Measurements from ENCODE around the gene ERMAP. TPM values are rescaled to one million over a fixed set of nuclear protein-coding genes. Genes with fewer than 3 reads are reported as not detected.
"Not testable (repeated sequence)": the region's sequence is repeated elsewhere in the genome, so short reads cannot be mapped to it uniquely, and the experiment has no call there.

Gene ERMAP
- total RNA-seq, 8 experiments from 2014 or later, result 4.3 to 17.2 (median 10.0) TPM

DNA sequence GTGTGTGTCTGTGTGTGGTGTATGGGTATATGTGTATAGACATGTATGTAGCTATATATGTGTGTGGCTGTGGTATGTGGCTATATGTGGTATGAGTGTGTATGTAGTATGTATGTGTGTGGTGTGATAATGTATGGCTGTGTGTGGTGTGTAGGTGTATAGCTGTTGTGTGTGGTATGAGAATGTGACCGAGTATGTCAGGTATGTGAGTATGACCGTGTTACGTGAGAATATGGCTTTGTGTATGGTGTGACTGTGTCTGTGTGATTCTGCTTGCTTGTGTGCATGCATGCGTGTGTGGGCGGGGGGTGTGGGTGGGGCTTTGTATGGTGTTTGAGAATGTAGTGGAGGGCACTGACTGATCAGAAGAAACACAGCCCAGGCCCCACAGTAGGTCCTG is 33.0 kb downstream of the ERMAP start:
- H3K4me3 ChIP-seq, result no peak overlapping the region
- in situ Hi-C loops (cut with MboI; ENCODE audit: low pct_unique_long_range_greater_than_20kb in 2 of 9, low sequenced_read_pairs in 9 of 9, unreplicated experiment in 9 of 9), result no loop called here
- no peak overlapping the region for H3K27ac ChIP-seq
- peaks cover 7 to 8% of the 10 kb centered on the region in 2 donors for H3K4me1 ChIP-seq (replicated peaks in 1 of 2)
- WGBS, 10 experiments, result 83 to 97% (median 86%) methylated on average over 1 to 5 of the region's 5 CpGs; no CpG with 5 or more reads in 4 of the 10 experiments
- no peak for ATAC-seq (replicated peaks in 6 of 8)

DNA sequence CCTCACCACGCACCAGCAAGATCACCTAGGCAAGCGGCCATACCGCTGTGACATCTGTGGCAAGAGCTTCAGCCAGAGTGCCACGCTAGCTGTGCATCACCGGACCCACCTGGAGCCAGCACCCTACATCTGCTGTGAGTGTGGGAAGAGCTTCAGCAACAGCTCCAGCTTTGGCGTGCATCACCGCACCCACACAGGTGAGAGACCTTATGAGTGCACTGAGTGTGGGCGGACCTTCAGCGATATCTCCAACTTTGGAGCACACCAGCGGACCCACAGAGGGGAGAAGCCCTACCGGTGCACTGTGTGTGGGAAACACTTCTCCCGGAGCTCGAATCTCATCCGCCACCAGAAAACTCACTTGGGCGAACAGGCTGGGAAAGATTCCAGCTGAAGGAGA is 34.5 kb downstream of the ERMAP start:
- no peak for ATAC-seq (replicated peaks in 6 of 8)
- Histone ChIP-seq H3K4me1 (replicated peaks in 1 of 2) (peaks cover 7 to 8% of the 10 kb centered on the region in 2 donors), H3K27ac (no peak overlapping the region), H3K4me3 (no peak overlapping the region)
- 80 to 100% (median 100%) methylated on average over 1 to 13 of the region's 15 CpGs; no CpG with 5 or more reads in 3 of the 10 experiments for WGBS, 10 experiments
- in situ Hi-C loops (cut with MboI; ENCODE audit: low pct_unique_long_range_greater_than_20kb in 2 of 9, low sequenced_read_pairs in 9 of 9, unreplicated experiment in 9 of 9), result no loop called here

DNA sequence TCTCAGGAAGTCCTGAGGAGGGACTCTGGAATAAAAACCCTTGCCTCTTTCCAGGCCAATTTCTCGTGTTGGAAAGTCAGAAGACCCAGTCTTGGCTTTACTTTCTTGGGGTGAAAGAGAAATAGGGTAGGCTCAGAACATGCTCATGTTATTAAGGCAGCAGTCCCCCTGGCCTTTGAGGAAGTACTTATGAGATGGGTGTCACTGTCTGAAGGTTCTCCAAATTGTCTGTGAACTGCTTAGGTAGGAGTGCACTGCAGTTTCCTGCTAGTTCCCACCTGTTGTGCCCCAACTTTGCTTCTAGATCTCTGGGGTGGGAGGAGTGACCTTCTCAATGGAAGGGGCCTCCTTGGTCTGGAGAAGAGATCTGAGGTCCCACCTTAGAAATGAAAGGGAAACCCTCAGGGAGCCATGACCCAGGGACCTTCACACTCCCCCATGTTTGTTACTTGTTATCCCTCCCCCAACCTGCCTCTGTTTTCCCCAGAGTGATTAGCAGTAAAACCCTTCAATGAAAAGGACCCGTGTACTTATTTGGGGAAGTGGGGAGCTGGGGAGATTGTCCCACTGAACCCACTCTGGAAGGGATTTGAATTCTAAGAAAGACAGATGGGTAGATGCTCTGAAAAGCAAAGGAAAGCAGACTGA is 35.2 kb downstream of the ERMAP start:
- Histone ChIP-seq H3K4me3 (no peak overlapping the region), H3K27ac (no peak overlapping the region), H3K4me1 (replicated peaks in 1 of 2) (peaks cover 7 to 8% of the 10 kb centered on the region in 2 donors)
- in situ Hi-C loops (cut with MboI; ENCODE audit: low pct_unique_long_range_greater_than_20kb in 2 of 9, low sequenced_read_pairs in 9 of 9, unreplicated experiment in 9 of 9), result no loop called here
- 86 to 100% (median 100%) methylated on average over 1 to 2 of the region's 2 CpGs; no CpG with 5 or more reads in 7 of the 10 experiments for WGBS, 10 experiments
- ATAC-seq (replicated peaks in 6 of 8), result no peak

DNA sequence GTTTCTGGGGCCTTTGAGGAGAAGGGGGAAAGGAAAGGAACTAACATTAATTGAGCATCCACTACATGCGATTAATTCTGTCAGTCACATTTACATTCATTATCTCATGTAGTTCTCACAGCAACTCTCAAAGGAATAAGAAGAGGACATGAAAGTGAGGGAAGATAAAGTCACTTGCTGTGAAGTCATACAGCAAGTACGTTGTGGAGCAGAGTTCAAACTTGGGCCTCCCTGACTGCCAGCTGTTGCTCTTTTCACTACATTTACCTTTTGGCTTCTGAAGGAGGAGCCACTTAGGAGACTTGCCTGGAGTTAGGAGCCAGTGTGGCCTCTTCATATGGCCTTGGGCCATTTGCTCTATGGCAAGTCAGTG is 35.7 kb downstream of the ERMAP start:
- in situ Hi-C loops (cut with MboI; ENCODE audit: low pct_unique_long_range_greater_than_20kb in 2 of 9, low sequenced_read_pairs in 9 of 9, unreplicated experiment in 9 of 9), result no loop called here
- 0 to 100% (median 50%) methylated on average over 1 to 2 of the region's 2 CpGs; no CpG with 5 or more reads in 1 of the 10 experiments for WGBS, 10 experiments
- no peak overlapping the region for H3K4me3 ChIP-seq
- H3K4me1 ChIP-seq (replicated peaks in 1 of 2), result peaks cover 3 to 4% of the 10 kb centered on the region in 2 donors
- H3K27ac ChIP-seq, result no peak overlapping the region
- ATAC-seq (replicated peaks in 6 of 8), result no peak

DNA sequence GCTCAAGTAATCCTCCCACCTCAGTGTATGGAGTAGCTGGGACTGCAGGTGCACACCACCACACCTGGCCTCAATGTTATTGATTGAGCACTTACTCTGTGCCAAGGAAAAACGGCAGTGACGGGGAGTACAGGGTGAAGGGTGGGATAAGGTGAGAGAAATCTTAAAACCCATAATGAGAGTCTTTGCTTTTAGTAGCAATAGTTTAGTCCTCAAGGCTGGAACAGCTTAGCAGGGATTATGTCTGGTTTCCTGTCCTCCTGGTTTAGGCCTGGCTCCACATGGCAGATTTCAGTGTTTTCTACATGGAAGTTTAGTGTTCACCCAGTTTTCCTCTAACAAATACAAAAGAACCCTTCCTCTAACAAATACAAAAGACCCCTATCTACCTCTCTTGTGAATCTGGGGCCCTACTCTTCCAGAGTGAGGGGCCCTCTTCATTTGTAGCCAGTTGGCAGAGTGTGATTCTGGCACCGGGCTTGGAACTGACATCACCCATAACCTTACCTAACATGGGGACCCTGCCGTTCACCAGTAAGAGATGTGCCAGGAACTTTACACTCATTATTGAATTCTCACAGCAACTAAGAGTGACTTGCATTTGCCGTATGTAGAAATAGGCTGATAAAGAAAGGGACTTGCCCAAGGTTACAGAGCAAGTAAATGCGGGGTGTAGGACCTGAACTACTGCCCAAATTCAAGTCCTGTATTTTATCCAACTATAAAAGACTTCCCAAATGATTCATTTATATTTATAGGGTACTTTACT is 36.4 kb downstream of the ERMAP start:
- Histone ChIP-seq H3K4me3 (no peak overlapping the region), H3K27ac (no peak overlapping the region), H3K4me1 (replicated peaks in 1 of 2) (no peaks in the 10 kb centered on the region)
- in situ Hi-C loops (cut with MboI; ENCODE audit: low pct_unique_long_range_greater_than_20kb in 2 of 9, low sequenced_read_pairs in 9 of 9, unreplicated experiment in 9 of 9), result no loop called here
- ATAC-seq (replicated peaks in 6 of 8), result no peak
- 50 to 97% (median 93%) methylated on average over 1 to 6 of the region's 6 CpGs; no CpG with 5 or more reads in 1 of the 10 experiments for WGBS, 10 experiments

DNA sequence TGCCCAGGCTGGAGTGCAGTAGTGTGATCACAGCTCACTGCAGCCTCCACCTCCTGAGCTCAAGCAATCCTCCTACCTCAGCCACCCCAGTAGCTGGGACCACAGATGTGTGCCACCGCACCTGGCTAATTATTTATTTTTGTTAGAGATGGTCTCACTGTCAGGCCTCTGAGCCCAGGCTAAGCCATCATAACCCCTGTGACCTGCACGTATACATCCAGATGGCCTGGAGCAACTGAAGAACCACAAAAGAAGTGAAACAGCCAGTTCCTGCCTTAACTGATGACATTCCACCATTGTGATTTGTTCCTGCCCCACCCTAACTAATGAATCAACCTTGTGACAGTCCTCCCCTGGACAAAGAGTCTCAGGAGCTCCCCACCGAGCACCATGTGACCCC is 39.6 kb downstream of the ERMAP start:
- not testable (repeated sequence) for ATAC-seq (replicated peaks in 6 of 8)

DNA sequence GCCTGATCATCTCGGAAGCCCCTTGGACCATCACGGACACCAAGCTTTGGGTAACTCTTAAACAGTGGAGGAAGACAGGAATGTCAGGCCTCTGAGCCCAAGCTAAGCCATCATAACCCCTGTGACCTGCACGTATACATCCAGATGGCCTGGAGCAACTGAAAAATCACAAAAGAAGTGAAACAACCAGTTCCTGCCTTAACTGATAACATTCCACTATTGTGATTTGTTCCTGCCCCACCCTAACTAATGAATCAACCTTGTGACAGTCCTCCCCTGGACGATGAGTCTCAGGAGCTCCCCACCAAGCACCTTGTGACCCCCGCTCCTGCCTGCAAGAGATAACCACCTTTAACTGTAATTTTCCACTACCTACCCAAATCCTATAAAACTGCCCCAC is 42.4 kb downstream of the ERMAP start:
- 52 to 100% (median 86%) methylated on average over 1 to 5 of the region's 5 CpGs; no CpG with 5 or more reads in 3 of the 10 experiments for WGBS, 10 experiments
- ATAC-seq (replicated peaks in 6 of 8); H3K4me1 ChIP-seq (replicated peaks in 1 of 2); H3K27ac ChIP-seq; in situ Hi-C loops (cut with MboI; ENCODE audit: low pct_unique_long_range_greater_than_20kb in 2 of 9, low sequenced_read_pairs in 9 of 9, unreplicated experiment in 9 of 9); H3K4me3 ChIP-seq: not testable (repeated sequence)

More for the DNA sequence above, 39.6 kb downstream of the ERMAP start:
- H3K4me3 ChIP-seq; in situ Hi-C loops (cut with MboI; ENCODE audit: low pct_unique_long_range_greater_than_20kb in 2 of 9, low sequenced_read_pairs in 9 of 9, unreplicated experiment in 9 of 9); H3K4me1 ChIP-seq (replicated peaks in 1 of 2); H3K27ac ChIP-seq: not testable (repeated sequence)
- WGBS, 10 experiments, result 92 to 100% (median 100%) methylated on average over 1 to 2 of the region's 3 CpGs; no CpG with 5 or more reads in 7 of the 10 experiments

DNA sequence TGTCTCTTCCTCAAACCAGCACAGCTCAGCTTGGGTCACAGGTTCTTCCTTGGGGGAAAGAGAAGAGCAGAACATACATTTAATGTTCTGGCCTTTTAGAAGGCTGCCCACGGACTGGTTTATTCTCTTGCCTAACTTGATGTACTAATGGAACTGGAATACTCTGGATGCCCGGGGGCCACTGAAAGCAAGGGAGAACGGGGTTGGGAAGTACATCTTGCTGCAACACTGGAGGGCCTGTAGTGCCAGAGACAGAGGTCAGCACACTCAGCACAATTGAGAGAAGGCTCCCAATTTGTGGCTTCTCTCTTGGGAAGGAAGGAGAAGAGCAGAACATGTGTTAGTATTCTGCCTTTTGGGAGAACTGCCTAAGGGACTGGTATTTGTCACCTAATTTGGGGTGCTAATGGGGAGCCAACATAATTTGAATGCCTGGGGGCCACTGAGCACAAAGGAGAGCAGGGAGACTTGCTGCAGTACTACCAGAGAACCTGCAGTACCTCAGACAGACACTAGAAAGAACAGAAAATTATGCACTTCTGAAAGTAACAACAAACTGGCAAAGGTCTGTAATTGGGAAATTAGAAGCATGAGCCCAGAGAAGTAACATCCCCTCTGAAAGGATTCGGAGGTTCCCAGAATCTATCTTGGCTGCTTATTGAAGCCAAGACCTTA is 43.6 kb downstream of the ERMAP start:
- ATAC-seq (replicated peaks in 6 of 8), result peak in 1 of 8 experiments; percentile 44

DNA sequence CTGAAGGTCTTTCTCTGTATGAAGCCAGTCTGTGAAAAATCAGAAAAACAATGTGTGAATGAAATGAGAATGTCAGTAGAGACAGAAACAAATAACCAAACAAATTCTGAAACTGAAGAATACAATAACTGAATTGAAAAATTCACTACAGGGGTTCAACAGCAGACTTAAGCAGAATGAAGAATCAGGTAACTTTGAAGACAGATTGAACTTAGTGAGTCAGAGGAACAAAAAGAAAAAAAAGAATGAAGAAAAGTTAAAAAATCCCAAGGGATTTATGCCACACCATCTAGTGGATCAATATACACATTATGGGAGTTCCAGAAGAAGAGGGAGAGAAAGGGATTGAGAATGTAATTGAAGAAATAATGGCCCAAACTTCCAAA is 44.1 kb downstream of the ERMAP start:
- Histone ChIP-seq H3K4me1 (replicated peaks in 1 of 2) (no peaks in the 10 kb centered on the region), H3K27ac (no peak overlapping the region), H3K4me3 (no peak overlapping the region)
- in situ Hi-C loops (cut with MboI; ENCODE audit: low pct_unique_long_range_greater_than_20kb in 2 of 9, low sequenced_read_pairs in 9 of 9, unreplicated experiment in 9 of 9), result no loop called here
- no peak for ATAC-seq (replicated peaks in 6 of 8)

More for the DNA sequence above, 43.6 kb downstream of the ERMAP start:
- WGBS, 10 experiments, result 54 to 100% (median 79%) methylated on average over 1 to 4 of the region's 4 CpGs; no CpG with 5 or more reads in 1 of the 10 experiments
- in situ Hi-C loops (cut with MboI; ENCODE audit: low pct_unique_long_range_greater_than_20kb in 2 of 9, low sequenced_read_pairs in 9 of 9, unreplicated experiment in 9 of 9), result no loop called here
- Histone ChIP-seq H3K27ac (no peak overlapping the region), H3K4me1 (replicated peaks in 1 of 2) (no peaks in the 10 kb centered on the region), H3K4me3 (no peak overlapping the region)

DNA sequence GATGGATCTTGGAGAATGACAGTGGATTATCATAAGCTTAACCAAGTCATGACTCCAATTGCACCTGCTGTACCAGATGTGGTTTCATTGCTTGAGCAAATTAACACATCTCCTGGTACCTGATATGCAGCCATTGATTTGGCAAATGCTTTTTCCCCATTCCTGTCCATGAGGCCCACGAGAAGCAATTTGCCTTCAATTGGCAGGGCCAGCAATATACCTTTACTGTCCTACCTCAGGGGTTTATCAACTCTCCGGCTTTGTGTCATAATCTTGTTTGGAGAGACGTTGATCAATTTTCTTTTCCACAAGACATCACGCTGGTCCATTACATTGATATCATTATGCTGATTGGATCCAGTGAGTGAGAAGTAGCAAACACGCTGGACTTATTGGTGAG is 49.6 kb downstream of the ERMAP start:
- ATAC-seq (replicated peaks in 6 of 8), result no peak
- in situ Hi-C loops (cut with MboI; ENCODE audit: low pct_unique_long_range_greater_than_20kb in 2 of 9, low sequenced_read_pairs in 9 of 9, unreplicated experiment in 9 of 9), result no loop called here
- 0 to 93% (median 75%) methylated on average over 1 to 5 of the region's 5 CpGs for WGBS, 10 experiments
- Histone ChIP-seq H3K4me3 (no peak overlapping the region), H3K27ac (no peak overlapping the region), H3K4me1 (replicated peaks in 1 of 2) (no peaks in the 10 kb centered on the region)

DNA sequence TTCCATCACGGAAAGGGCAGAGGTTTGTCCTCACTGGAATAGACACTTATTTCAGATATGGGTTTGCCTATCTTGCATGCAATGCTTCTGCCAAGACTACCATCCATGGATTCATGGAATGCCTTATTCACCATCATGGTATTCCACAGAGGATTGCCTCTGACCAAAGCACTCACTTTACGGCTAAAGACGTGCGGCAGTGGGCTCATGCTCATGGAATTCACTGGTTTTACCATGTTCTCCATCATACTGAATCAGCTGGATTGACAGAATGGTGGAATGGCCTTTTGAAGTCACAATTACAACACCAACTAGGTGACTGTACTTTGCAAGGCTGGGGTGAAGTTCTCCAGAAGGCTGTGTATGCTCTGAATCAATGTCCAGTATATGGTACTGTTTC is 51.5 kb downstream of the ERMAP start:
- H3K4me1 ChIP-seq (replicated peaks in 1 of 2); in situ Hi-C loops (cut with MboI; ENCODE audit: low pct_unique_long_range_greater_than_20kb in 2 of 9, low sequenced_read_pairs in 9 of 9, unreplicated experiment in 9 of 9); H3K27ac ChIP-seq; ATAC-seq (replicated peaks in 6 of 8); H3K4me3 ChIP-seq: not testable (repeated sequence)
- 69 to 100% (median 88%) methylated on average over 1 to 4 of the region's 4 CpGs; no CpG with 5 or more reads in 6 of the 10 experiments for WGBS, 10 experiments

DNA sequence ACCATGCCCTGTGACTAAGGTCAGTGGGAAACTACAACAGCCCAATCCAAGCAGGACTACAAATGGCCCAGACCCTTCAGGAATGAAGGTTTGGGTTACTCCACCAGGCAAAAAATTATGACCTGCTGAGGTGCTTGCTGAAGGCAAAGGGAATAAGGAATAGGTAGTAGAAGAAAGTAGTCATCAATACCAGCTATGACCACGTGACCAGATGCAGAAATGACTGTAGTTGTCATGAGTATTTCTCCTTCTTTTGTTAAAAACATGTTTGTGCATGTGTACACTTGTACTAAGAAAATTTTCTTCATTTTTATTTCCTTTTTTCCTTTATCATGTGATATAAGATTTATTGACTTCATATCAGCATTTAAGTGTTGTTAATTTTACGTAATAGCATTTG is 52.3 kb downstream of the ERMAP start:
- in situ Hi-C loops (cut with MboI; ENCODE audit: low pct_unique_long_range_greater_than_20kb in 2 of 9, low sequenced_read_pairs in 9 of 9, unreplicated experiment in 9 of 9); H3K4me3 ChIP-seq; H3K27ac ChIP-seq; ATAC-seq (replicated peaks in 6 of 8); H3K4me1 ChIP-seq (replicated peaks in 1 of 2): not testable (repeated sequence)
- WGBS, 10 experiments, result 37 to 89% (median 66%) methylated on average over 1 to 2 of the region's 2 CpGs; no CpG with 5 or more reads in 1 of the 10 experiments

DNA sequence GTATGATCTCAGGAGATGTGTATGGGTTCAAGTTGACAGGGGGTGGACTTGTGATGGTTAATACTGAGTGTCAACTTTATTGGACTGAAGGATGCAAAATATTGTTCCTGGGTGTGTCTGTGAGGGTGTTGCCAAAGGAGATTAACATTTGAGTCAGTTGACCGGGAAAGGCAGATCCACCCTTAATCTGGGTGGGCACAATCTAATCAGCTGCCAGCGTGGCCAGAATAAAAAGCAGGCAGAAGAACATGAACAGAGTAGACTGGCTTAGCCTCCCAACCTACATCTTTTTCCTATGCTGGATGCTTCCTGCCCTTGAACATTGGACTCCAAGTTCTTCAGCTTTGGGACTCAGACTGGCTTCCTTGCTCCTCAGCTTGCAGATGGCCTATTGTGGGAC is 52.8 kb downstream of the ERMAP start:
- WGBS, 10 experiments, result 0 to 83% (median 0%) methylated on average over 1 to 2 of the region's 2 CpGs; no CpG with 5 or more reads in 3 of the 10 experiments
- in situ Hi-C loops (cut with MboI; ENCODE audit: low pct_unique_long_range_greater_than_20kb in 2 of 9, low sequenced_read_pairs in 9 of 9, unreplicated experiment in 9 of 9); H3K4me3 ChIP-seq; H3K27ac ChIP-seq; H3K4me1 ChIP-seq (replicated peaks in 1 of 2); ATAC-seq (replicated peaks in 6 of 8): not testable (repeated sequence)
